Astrocyte of the spinal cord (primary cell): ENCODE results near the gene DYRK4.
A peak's percentile ranks its signal among the peaks of the same experiment; 100 is the strongest.

Source experiments
- DNase-seq: peaks from one replicate; pipeline ENCODE4 v3.0.0; 2011; ENCODE audit warnings: low read depth, low spot score
- H3K4me3 ChIP-seq: 2 replicates; pipeline ENCODE4 v1.5.1; 2011; ENCODE audit warnings: low read depth, mild to moderate bottlenecking, low read length, moderate library complexity
- CTCF ChIP-seq: IDR thresholded peaks from 2 replicates; pipeline ENCODE4 v1.5.1; 2012; ENCODE audit warnings: low read depth, mild to moderate bottlenecking, low read length, inconsistent platforms
- in situ Hi-C: cut with HindIII; loops from 2 replicates; pipeline ENCODE4 v1.10.0; 2017; ENCODE audit warnings: low sequenced_read_pairs

The DYRK4 gene

GRCh38 chr12:4628406-4628805 is 66.4 kb downstream of the DYRK4 start:
- in situ Hi-C loops = no loop called here
- DNase-seq = no peak
- no peak overlapping the region for H3K4me3 ChIP-seq
- no peak for TF ChIP-seq CTCF

GRCh38 chr12:4630262-4630661 is 68.3 kb downstream of the DYRK4 start:
- TF ChIP-seq CTCF = no peak
- no peak for DNase-seq
- in situ Hi-C loops = no loop called here
- H3K4me3 ChIP-seq = no peak overlapping the region

- H3K4me3 ChIP-seq = no peak overlapping the region
- no peak for TF ChIP-seq CTCF
- in situ Hi-C loops = no loop called here
- no peak for DNase-seq
These were observed 81.7 kb downstream of the DYRK4 start for GRCh38 chr12:4643747-4644146.

GRCh38 chr12:4645023-4645422 is 83.0 kb downstream of the DYRK4 start:
- H3K4me3 ChIP-seq = no peak overlapping the region
- in situ Hi-C loops = no loop called here
- DNase-seq = no peak
- no peak for TF ChIP-seq CTCF

GRCh38 chr12:4648104-4648500 is 86.1 kb downstream of the DYRK4 start:
- TF ChIP-seq CTCF = no peak
- peak overlapping the region; percentile 73 for H3K4me3 ChIP-seq
- DNase-seq = no peak
- in situ Hi-C loops = no loop called here

GRCh38 chr12:4648501-4649357 is 86.7 kb downstream of the DYRK4 start, which contains the start of the genes AKAP3 and NDUFA9:
Gene AKAP3 (minus strand): TSS chr12:4649051. CDS start chr12:4638196, 10,855 bp downstream.
Gene NDUFA9 (plus strand): TSS chr12:4649114. CDS start chr12:4649127, 13 bp downstream.
- TF ChIP-seq CTCF = no peak
- DNase-seq = peak; percentile 89
- H3K4me3 ChIP-seq = peak within 1 kb of the TSS; percentile 73
- in situ Hi-C loops = no loop called here
